ENCODE data around the gene RNF157. TPM values are rescaled to one million over a fixed set of nuclear protein-coding genes. Genes with fewer than 3 reads are reported as not detected.

RNF157 gene
- total and polyA plus RNA-seq, 9 of the 15 experiments (the other 6 are each of a cell fraction or from before 2014, with no cell fraction given), result 8.1 to 31.7 (median 20.8) TPM

GRCh38 chr17:76278952-76279741 lies 38.9 kb upstream of the RNF157 start (continued):
- no peak for TF ChIP-seq ARID4B (CRISPR knock-in tag; IDR thresholded peaks at IDR 0.05)
- TF ChIP-seq MCM5 (IDR thresholded peaks at IDR 0.05; ENCODE audit: low read depth), result no peak
- TF ChIP-seq ZNF253 (CRISPR knock-in tag; conservative IDR thresholded peaks at IDR 0.05), result no peak
- TF ChIP-seq ERF (CRISPR knock-in tag; IDR thresholded peaks at IDR 0.05), result 0 out of 2 replicates have a peak, but pooled peaks have one; percentile 38
- TF ChIP-seq CTCF (IDR thresholded peaks at IDR 0.05 in 2 of 3, conservative IDR thresholded peaks at IDR 0.05 in 1 of 3; ENCODE audit: insufficient read depth in 2 of 3, low read depth in 1 of 3, low read length in 3 of 3), result peak; percentile 96 to 97 (median 96)
- no peak for TF ChIP-seq SMARCA4 (IDR thresholded peaks at IDR 0.05)
- no peak for TF ChIP-seq NCOA4 (IDR thresholded peaks at IDR 0.05; ENCODE audit: partially characterized antibody)
- no peak for TF ChIP-seq MXD1 (CRISPR knock-in tag; IDR thresholded peaks at IDR 0.05; ENCODE audit: borderline replicate concordance, poor library complexity, severe bottlenecking)
- no peak for TF ChIP-seq ZNF311 (CRISPR knock-in tag; IDR thresholded peaks at IDR 0.05)
- no peak for TF ChIP-seq HIVEP1 (CRISPR knock-in tag; IDR thresholded peaks at IDR 0.05)
- TF ChIP-seq RBM22 (IDR thresholded peaks at IDR 0.05; ENCODE audit: low read depth, low read length, poor library complexity, severe bottlenecking), result no peak
- peak; percentile 60; the same call in 1 of the 2 replicates for TF ChIP-seq RBM14 (IDR thresholded peaks at IDR 0.05; ENCODE audit: borderline replicate concordance, insufficient read depth, low read depth, low read length)
- no peak for TF ChIP-seq THAP12 (CRISPR knock-in tag; IDR thresholded peaks at IDR 0.05)
- TF ChIP-seq HDAC6 (IDR thresholded peaks at IDR 0.05; ENCODE audit: low read depth, low read length), result no peak
- TF ChIP-seq RAD21 (CRISPR knock-in tag; conservative IDR thresholded peaks at IDR 0.05 in 1 of 2, IDR thresholded peaks at IDR 0.05 in 1 of 2), result peak; percentile 98 to 100
